ENCODE data around the gene SEPTIN14.
"Not testable (repeated sequence)": the region's sequence is repeated elsewhere in the genome, so short reads cannot be mapped to it uniquely, and the experiment has no call there.

Gene SEPTIN14

GRCh38 chr7:55862652-55863051 lies at the start of gene SEPTIN14:
Gene SEPTIN14 (minus strand): TSS chr7:55862752. CDS start chr7:55861996, 756 bp downstream.
- H3K79me2 ChIP-seq; H3K27ac ChIP-seq; H3K4me3 ChIP-seq (ENCODE audit: low read depth, low read length); H3K9me3 ChIP-seq (ENCODE audit: control insufficient read depth, low read length); H3K36me3 ChIP-seq (ENCODE audit: control insufficient read depth, insufficient read depth, low read length); H3K4me2 ChIP-seq (ENCODE audit: low read length); H3K27me3 ChIP-seq (ENCODE audit: control insufficient read depth, insufficient read depth, low read length); H3K9ac ChIP-seq; H2AFZ ChIP-seq; H3K4me1 ChIP-seq: not testable (repeated sequence)

DNA sequence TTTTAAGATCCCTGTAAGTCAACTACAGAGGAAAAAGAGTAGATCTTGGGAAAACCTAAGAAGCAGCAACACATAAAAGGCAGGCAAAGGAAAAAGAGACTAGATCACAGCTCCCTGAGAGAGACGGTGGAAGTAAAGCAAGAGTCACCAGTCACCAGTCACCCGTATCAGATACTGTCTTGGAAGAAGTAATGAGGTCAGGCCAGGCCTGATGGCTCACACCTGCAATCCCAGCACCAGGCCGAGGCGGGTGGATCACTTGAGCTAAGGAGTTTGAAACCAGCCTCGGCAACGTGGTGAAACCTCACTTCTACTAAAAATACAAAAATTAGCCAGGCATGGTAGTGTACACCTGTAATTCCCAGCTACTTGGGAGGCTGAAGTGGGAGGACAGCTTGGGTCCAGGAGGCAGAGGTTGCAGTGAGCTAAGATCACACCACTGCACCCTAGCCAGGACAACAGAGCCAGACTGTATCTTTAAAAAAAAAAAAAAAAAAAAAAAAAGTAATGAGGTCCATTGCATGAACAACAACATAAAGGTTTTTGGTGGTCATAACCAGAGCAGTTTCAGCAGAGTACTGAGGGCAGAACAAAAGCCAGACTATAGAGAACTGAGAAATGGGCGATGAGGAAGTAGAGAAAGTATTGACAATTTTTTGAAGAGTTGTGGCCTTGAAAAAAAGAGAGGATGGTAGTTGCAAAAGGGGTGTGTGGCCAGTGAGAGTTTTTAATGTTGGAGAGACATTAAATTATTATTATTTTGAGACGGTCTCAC lies 41.6 kb upstream of the SEPTIN14 start:
- Histone ChIP-seq H3K27ac (no peak overlapping the region), H3K79me2 (no peaks in the 10 kb centered on the region), H3K36me3 (ENCODE audit: control insufficient read depth, insufficient read depth, low read length) (no peaks in the 10 kb centered on the region), H3K4me1 (no peaks in the 10 kb centered on the region), H3K4me2 (ENCODE audit: low read length) (no peak overlapping the region), H3K9ac (no peak overlapping the region), H3K9me3 (ENCODE audit: control insufficient read depth, low read length) (no peaks in the 10 kb centered on the region), H3K27me3 (ENCODE audit: control insufficient read depth, insufficient read depth, low read length) (no peaks in the 10 kb centered on the region), H2AFZ (no peak overlapping the region), H3K4me3 (ENCODE audit: low read depth, low read length) (no peak overlapping the region)
- TF ChIP-seq, protein P1, sequence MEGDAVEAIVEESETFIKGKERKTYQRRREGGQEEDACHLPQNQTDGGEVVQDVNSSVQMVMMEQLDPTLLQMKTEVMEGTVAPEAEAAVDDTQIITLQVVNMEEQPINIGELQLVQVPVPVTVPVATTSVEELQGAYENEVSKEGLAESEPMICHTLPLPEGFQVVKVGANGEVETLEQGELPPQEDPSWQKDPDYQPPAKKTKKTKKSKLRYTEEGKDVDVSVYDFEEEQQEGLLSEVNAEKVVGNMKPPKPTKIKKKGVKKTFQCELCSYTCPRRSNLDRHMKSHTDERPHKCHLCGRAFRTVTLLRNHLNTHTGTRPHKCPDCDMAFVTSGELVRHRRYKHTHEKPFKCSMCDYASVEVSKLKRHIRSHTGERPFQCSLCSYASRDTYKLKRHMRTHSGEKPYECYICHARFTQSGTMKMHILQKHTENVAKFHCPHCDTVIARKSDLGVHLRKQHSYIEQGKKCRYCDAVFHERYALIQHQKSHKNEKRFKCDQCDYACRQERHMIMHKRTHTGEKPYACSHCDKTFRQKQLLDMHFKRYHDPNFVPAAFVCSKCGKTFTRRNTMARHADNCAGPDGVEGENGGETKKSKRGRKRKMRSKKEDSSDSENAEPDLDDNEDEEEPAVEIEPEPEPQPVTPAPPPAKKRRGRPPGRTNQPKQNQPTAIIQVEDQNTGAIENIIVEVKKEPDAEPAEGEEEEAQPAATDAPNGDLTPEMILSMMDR (IDR thresholded peaks at IDR 0.05): no peak

DNA sequence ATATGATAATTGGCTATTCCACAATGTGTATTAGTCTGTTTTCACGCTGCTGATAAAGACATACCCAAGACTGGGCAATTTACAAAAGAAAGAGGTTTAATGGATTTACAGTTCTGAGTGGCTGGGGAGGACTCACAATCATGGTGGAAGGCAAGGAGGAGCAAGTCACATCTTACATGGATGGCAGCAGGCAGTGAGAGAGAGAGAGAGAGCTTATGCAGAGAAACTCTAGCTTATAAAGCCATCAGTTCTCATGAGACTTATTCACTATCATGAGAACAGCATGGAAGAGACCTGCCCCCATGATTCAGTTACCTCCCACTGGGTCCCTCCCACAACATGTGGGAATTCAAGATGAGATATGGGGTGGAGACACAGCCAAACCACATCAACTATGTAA lies 38.5 kb upstream of the SEPTIN14 start:
- H3K4me3 ChIP-seq (ENCODE audit: low read depth, low read length); H3K36me3 ChIP-seq (ENCODE audit: control insufficient read depth, insufficient read depth, low read length); H3K4me2 ChIP-seq (ENCODE audit: low read length); H3K4me1 ChIP-seq; H3K79me2 ChIP-seq; H3K9me3 ChIP-seq (ENCODE audit: control insufficient read depth, low read length); H3K27me3 ChIP-seq (ENCODE audit: control insufficient read depth, insufficient read depth, low read length); H3K9ac ChIP-seq; H3K27ac ChIP-seq; H2AFZ ChIP-seq: not testable (repeated sequence)

GRCh38 chr7:55898287-55898686 lies 35.7 kb upstream of the SEPTIN14 start:
- TF ChIP-seq, protein P1 (IDR thresholded peaks at IDR 0.05): no peak
- Histone ChIP-seq H3K27ac (no peak overlapping the region), H3K36me3 (ENCODE audit: control insufficient read depth, insufficient read depth, low read length) (no peaks in the 10 kb centered on the region), H2AFZ (no peak overlapping the region), H3K4me3 (ENCODE audit: low read depth, low read length) (no peak overlapping the region), H3K4me1 (no peaks in the 10 kb centered on the region), H3K4me2 (ENCODE audit: low read length) (no peak overlapping the region), H3K27me3 (ENCODE audit: control insufficient read depth, insufficient read depth, low read length) (no peaks in the 10 kb centered on the region), H3K79me2 (no peaks in the 10 kb centered on the region), H3K9ac (no peak overlapping the region), H3K9me3 (ENCODE audit: control insufficient read depth, low read length) (no peaks in the 10 kb centered on the region)

GRCh38 chr7:55895021-55895420 lies 32.5 kb upstream of the SEPTIN14 start:
- H3K4me2 ChIP-seq (ENCODE audit: low read length): no peak overlapping the region
- no peaks in the 10 kb centered on the region for H3K79me2 ChIP-seq
- no peaks in the 10 kb centered on the region for H3K9me3 ChIP-seq (ENCODE audit: control insufficient read depth, low read length)
- no peaks in the 10 kb centered on the region for H3K4me1 ChIP-seq
- no peak overlapping the region for H3K9ac ChIP-seq
- no peaks in the 10 kb centered on the region for H3K27me3 ChIP-seq (ENCODE audit: control insufficient read depth, insufficient read depth, low read length)
- H3K36me3 ChIP-seq (ENCODE audit: control insufficient read depth, insufficient read depth, low read length): no peaks in the 10 kb centered on the region
- TF ChIP-seq, protein P1 (IDR thresholded peaks at IDR 0.05): no peak
- no peak overlapping the region for H2AFZ ChIP-seq
- no peak overlapping the region for H3K4me3 ChIP-seq (ENCODE audit: low read depth, low read length)
- H3K27ac ChIP-seq: no peak overlapping the region

DNA sequence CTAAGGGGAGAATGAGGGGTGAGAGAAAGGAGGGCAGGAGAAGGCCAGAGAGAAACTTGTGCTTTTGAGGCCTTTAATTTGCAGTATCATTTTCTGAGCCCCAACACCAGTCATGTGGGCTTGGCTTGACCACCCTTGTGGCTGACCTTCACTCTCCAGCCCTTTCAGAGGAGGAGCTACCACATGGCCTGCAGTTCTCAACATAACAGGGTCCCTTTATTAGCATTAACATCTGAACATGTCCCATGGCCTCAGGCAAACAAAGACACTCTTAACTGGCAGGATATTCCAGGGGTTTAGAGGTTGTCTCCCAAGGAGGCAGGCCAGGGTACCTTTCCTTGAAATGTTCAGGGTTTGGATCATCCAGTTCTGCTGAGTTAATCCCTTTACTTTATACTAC lies 31.4 kb upstream of the SEPTIN14 start:
- Histone ChIP-seq H3K4me2 (ENCODE audit: low read length) (no peak overlapping the region), H3K9me3 (ENCODE audit: control insufficient read depth, low read length) (no peaks in the 10 kb centered on the region), H3K27me3 (ENCODE audit: control insufficient read depth, insufficient read depth, low read length) (no peaks in the 10 kb centered on the region), H3K79me2 (no peaks in the 10 kb centered on the region), H2AFZ (no peak overlapping the region), H3K9ac (no peak overlapping the region), H3K36me3 (ENCODE audit: control insufficient read depth, insufficient read depth, low read length) (no peaks in the 10 kb centered on the region), H3K4me1 (no peaks in the 10 kb centered on the region), H3K4me3 (ENCODE audit: low read depth, low read length) (no peak overlapping the region), H3K27ac (no peak overlapping the region)
- TF ChIP-seq, protein P1 (IDR thresholded peaks at IDR 0.05): no peak

DNA sequence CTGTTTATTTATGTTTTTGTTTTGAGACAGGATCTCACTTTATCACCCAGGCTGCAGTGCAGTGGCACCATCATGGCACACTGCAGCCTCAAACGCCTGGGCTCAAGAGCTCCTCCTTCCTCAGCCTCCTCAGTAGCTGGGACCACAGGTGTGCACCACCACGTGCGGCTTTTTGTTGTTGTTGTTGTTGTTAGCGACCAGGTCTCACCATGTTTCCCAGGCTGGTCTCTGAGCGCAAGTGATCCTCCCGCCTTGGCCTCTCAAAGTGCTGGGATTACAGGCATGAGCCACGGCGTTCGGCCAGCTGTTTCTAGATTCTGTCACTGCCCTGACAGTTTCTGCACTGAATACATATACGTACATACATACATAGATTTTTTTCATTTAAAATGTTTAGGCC lies 25.8 kb upstream of the SEPTIN14 start:
- not testable (repeated sequence) for H3K9me3 ChIP-seq (ENCODE audit: control insufficient read depth, low read length); H3K27me3 ChIP-seq (ENCODE audit: control insufficient read depth, insufficient read depth, low read length); H3K79me2 ChIP-seq; H3K4me1 ChIP-seq; H3K9ac ChIP-seq; H3K36me3 ChIP-seq (ENCODE audit: control insufficient read depth, insufficient read depth, low read length)
- H3K4me2 ChIP-seq (ENCODE audit: low read length): peak overlapping the region; percentile 73
- peak overlapping the region; percentile 49 for H3K4me3 ChIP-seq (ENCODE audit: low read depth, low read length)
- H3K27ac ChIP-seq: peak overlapping the region; percentile 53
- peak overlapping the region; percentile 69 for H2AFZ ChIP-seq
